ENCODE results near the gene CACNA1C.

DNA sequence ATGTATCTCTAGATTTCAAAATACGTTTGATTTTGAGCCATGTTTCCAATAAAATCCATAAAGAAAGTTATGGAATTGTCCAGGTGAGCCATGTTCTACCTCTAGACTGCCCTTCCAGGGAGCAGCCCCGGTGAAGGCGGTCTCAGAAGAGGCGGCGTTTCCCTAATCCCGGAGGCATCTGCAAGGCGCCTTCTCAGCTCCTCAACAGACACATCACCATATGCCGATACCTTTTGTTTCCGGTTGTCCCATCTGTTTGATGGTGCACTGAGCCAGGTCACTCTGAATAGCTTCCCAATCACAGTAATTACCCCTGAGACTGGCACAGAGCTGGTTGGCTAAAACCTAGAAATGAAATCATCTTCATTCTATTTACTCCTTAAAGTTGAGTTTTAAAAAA, 436.5 kb downstream of the CACNA1C start:
- TF ChIP-seq GATA2 (IDR thresholded peaks at IDR 0.05; ENCODE audit: low read depth, low read length), result no peak
- TF ChIP-seq GATA3 (IDR thresholded peaks at IDR 0.05; ENCODE audit: low read depth, low read length), result no peak
